SJSA1 (cell line): ENCODE measurements around the gene TAF6. TPM values are rescaled to one million over a fixed set of nuclear protein-coding genes. Genes with fewer than 3 reads are reported as not detected.
"Not testable (repeated sequence)": the region's sequence is repeated elsewhere in the genome, so short reads cannot be mapped to it uniquely, and the experiment has no call there.

ENCODE experiments used
- DNase-seq, 2 experiments: peaks; one replicate each; pipeline ENCODE4 v3.0.0-alpha.2; 2015 to 2020; ENCODE audit warnings: low spot score in 2 of 2, low read depth in 1 of 2
- H3K27ac ChIP-seq: fragments of 250-450 bp; sonication (Bioruptor Pico); 2 replicates; pipeline ENCODE4 v1.5.1; 2020; ENCODE audit warnings: mild to moderate bottlenecking, moderate library complexity
- H3K27me3 ChIP-seq: fragments of 250-450 bp; sonication (Bioruptor Pico); replicated peaks from 2 replicates; pipeline ENCODE4 v1.5.1; 2020; ENCODE audit warnings: mild to moderate bottlenecking, moderate library complexity
- H3K36me3 ChIP-seq: fragments of 250-450 bp; sonication (Bioruptor Pico); 2 replicates; pipeline ENCODE4 v1.5.1; 2020; ENCODE audit warnings: mild to moderate bottlenecking
- H3K4me1 ChIP-seq: fragments of 250-450 bp; sonication (Bioruptor Pico); replicated peaks from 2 replicates; pipeline ENCODE4 v1.6.1; 2021; ENCODE audit warnings: mild to moderate bottlenecking
- H3K4me3 ChIP-seq: fragments of 250-450 bp; sonication (Bioruptor Pico); 2 replicates; pipeline ENCODE4 v1.5.1; 2020; ENCODE audit warnings: mild to moderate bottlenecking
- H3K9me3 ChIP-seq: fragments of 250-450 bp; sonication (Bioruptor Pico); replicated peaks from 2 replicates; pipeline ENCODE4 v1.5.1; 2020; ENCODE audit warnings: mild to moderate bottlenecking
- total RNA-seq: library from RNA; depleted of rRNA; stranded (reverse); fragments of >200 nt; shearing (Covaris generic); gene quantifications from 2 replicates; pipeline ENCODE4 v1.2.3, GENCODE V29; 2014

Gene TAF6
- total RNA-seq, 1 experiment from 2014 or later: 35.3 TPM

DNA sequence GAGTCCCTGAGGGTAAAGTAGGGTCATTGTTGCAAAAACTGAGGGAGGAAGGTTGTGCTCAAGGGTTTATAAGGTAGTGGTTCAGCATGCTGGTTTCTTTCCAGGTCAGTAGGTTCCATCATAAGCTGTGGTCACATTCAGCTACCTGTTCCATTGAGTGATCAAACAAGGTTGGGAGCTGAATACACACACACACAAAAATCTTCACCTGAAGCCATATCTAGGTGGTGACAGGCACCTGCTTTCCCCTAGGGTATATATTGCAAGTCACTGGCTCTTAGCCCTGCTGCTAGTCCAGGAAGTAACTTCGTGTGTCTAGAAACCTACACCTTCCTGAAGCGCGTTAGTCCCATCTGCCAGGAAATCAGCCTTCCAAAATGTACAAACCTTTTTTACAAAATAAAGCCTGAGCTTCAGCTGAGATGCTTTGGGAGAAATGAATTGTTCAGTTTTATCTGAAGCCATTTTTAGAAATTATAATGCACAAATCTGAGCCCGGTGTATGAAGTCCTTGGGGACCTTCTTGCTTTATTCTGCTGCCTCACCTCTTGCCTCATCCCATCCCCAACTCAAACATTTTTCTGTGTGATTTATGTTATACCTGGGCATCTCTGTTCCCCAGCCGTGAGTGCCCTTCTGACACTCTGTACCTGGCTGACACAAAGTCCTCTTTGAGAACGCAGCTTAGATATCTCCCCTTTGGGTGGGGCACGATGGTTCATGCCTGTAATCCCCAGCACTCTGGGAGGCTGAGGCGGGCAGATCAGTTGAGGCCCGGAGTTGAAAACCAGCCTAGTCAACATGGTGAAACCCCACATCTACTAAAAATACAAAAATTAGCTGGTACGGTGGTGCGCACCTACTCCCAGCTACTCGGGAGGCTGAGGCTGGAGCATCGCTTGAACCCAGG, 18.9 kb upstream of the TAF6 start:
- H3K9me3 ChIP-seq: no peaks in the 10 kb centered on the region
- no peaks in the 10 kb centered on the region for H3K4me1 ChIP-seq
- DNase-seq: no peak
- H3K27ac ChIP-seq: no peak overlapping the region
- H3K4me3 ChIP-seq: no peak overlapping the region
- H3K36me3 ChIP-seq: no peaks in the 10 kb centered on the region
- 0 out of 2 replicates have a peak, but pooled peaks cover 7% of the 10 kb centered on the region for H3K27me3 ChIP-seq

DNA sequence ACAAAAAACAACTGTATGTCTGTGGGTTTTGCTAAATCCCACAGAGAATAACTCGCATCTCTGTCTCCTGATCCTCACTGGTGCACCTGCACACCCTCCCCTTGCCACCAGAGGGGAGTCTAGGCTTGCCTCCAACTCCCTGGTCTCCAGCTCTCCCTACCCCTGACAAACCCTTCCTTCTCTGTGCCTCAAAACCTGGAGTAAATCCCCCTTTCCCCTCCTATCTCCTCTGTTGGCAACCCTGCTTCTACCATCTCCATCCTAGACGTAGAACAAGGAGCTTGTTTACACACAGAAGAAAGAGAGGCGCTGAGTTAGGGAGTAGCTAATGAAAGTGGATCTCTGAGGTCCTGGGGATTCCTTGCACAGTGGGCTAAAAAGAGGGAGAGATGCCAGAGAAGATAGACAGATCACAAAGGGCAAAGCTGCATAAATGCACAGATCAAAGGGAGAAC, 13.6 kb upstream of the TAF6 start:
- Histone ChIP-seq H3K4me3 (no peak overlapping the region), H3K36me3 (no peaks in the 10 kb centered on the region), H3K27ac (no peak overlapping the region), H3K9me3 (no peaks in the 10 kb centered on the region), H3K27me3 (0 out of 2 replicates have a peak, but pooled peaks cover 3% of the 10 kb centered on the region), H3K4me1 (peaks cover 14% of the 10 kb centered on the region)
- peak; percentile 57 to 70 for DNase-seq

DNA sequence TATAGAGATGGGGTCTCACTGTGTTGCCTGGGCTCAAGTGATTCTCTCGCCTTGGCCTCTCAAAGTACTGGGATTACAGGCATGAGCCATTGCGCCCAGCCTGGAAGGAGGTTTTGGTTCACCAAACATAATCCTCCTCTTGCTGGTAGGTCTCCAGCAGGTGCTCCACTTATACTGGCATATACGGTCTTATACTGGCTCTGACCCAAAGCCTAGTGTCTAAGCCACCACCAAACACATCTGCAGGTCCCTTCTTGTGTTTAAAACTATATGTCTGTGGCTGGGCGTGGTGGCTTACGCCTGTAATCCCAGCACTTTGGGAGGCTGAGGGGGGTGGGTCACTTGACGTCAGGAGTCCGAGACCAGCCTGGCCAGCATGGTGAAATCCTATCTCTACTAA, 13.0 kb upstream of the TAF6 start:
- no peak overlapping the region for H3K27ac ChIP-seq
- no peak overlapping the region for H3K4me3 ChIP-seq
- H3K36me3 ChIP-seq: 0 out of 2 replicates have a peak, but pooled peaks cover 2% of the 10 kb centered on the region

DNA sequence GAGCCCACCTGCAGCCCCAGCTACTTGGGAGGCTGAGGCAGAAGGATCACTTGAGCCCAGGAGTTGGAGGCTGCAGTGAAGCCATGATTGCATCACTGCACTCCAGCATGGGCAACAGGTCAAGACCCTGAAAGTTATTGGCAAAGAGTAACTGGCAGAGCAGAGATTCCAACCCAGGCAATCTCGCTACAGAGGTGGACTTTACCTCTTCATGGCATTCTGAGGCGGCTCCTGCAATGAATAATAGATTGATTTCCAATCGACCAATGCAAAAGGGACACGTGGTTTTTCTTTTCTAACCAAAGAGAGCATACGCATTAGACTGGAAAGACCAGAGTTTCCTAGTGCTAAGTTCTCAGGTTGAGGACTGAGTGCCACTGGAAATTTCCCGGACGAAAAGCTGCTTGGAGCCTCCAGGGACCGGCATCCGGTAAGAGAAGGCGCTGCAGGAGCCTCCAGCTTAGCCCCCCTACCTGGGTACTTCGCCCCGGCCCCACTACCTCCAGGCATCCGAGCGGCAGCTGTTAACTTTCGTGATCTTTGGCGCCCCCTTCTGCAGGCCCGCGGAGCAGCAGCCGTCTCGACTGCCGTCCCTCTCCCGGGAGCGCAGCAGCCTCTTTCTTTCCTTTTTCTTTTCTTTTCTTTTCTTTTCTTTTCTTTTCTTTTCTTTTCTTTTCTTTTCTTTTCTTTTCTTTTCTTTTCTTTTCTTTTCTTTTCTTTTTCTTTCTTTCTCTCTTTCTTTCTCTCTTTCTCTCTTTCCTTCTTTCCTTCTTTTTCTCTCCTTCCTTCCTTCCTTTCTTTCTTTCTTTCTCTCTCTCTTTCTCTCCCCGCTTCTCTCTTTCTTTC, 11.7 kb upstream of the TAF6 start:
- 0 out of 2 replicates have a peak, but pooled peaks cover 2% of the 10 kb centered on the region for H3K27me3 ChIP-seq
- H3K4me1 ChIP-seq: peaks cover 24% of the 10 kb centered on the region
- H3K27ac ChIP-seq: no peak overlapping the region
- no peak overlapping the region for H3K4me3 ChIP-seq
- DNase-seq: peak; percentile 65 to 73
- H3K36me3 ChIP-seq: 0 out of 2 replicates have a peak, but pooled peaks cover 2% of the 10 kb centered on the region
- H3K9me3 ChIP-seq: no peaks in the 10 kb centered on the region

More for the DNA sequence above, 13.0 kb upstream of the TAF6 start:
- H3K27me3 ChIP-seq: 0 out of 2 replicates have a peak, but pooled peaks cover 2% of the 10 kb centered on the region
- no peak for DNase-seq
- peaks cover 19% of the 10 kb centered on the region for H3K4me1 ChIP-seq
- no peaks in the 10 kb centered on the region for H3K9me3 ChIP-seq

DNA sequence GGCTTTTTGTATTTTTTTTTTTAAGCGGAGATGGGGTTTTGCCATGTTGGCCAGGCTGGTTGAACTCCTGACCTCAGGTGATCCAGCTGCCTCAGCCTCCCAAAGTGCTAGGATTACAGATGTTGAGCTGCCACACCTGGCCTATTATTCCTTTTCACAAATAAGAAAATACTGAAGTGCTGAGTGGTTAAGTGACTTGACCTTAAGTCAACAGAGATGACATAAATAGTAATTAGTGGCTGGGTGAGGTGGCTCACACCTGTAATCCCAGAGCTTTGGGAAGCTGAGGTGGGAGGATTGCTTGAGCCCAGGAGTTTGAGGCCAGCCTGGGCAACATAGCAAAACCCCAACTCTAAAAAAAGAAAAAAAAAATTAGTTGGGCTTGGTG, 11.1 kb upstream of the TAF6 start:
- not testable (repeated sequence) for H3K9me3 ChIP-seq, H3K27me3 ChIP-seq, H3K27ac ChIP-seq, H3K36me3 ChIP-seq, H3K4me3 ChIP-seq, DNase-seq
- H3K4me1 ChIP-seq: peaks cover 24% of the 10 kb centered on the region

DNA sequence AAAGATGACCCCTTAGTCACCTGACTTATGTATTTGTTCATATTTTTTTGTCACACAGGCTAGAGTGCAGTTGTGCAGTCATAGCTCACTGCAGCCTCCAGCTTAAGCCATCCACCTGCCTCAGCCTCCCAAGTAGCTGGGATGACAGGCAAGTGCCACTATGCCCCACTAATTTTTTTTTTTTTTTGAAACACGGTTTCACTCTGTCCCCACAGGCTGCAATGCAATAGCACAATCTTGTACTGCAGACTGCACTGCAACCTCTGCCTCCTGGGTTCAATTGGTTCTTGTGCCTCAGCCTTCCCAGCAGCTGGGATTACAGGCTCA, 9.4 kb upstream of the TAF6 start:
- DNase-seq: no peak
- Histone ChIP-seq H3K4me3 (no peak overlapping the region), H3K36me3 (peaks cover 5% of the 10 kb centered on the region; the same call in 1 of the 2 replicates), H3K4me1 (peaks cover 24% of the 10 kb centered on the region), H3K27me3 (no peaks in the 10 kb centered on the region), H3K9me3 (no peaks in the 10 kb centered on the region), H3K27ac (no peak overlapping the region)

DNA sequence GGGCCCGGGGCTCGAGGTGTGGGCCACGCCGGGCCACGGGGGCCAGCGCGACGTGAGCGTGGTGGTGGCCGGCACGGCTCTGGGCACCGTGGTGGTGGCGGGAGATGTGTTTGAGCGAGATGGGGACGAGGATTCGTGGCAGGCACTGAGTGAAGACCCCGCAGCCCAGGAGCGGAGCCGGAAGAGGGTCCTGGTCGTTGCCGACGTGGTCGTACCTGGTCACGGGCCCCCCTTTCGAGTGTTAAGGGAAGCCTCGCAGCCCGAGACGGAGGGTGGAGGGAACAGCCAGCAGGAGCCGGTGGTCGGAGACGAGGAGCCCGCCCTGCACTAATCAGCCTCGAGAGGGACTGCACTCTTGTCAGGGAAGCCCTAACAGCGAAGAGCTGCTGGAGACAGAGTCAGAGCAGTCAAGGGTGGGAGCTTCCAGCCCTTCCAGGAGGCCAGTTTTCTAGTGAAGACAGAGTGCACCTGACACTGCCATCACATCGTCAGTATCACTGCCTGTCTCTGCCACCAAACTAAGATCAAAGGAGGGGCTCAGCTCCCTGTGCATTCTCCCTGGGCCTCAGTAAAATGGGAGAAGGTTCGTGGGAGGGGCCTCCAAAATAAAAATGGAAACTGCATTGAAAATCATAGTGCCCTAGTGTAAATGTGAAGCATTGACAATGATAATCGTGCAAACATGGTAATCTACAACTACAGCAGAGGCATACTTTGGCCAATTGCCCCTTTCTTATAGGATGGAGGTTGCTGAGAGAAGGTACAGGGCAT, 8.9 kb upstream of the TAF6 start:
- DNase-seq: no peak
- Histone ChIP-seq H3K9me3 (no peaks in the 10 kb centered on the region), H3K27me3 (no peaks in the 10 kb centered on the region), H3K27ac (no peak overlapping the region), H3K4me1 (peaks cover 24% of the 10 kb centered on the region), H3K36me3 (peaks cover 5% of the 10 kb centered on the region; the same call in 1 of the 2 replicates), H3K4me3 (peak overlapping the region; percentile 64)

DNA sequence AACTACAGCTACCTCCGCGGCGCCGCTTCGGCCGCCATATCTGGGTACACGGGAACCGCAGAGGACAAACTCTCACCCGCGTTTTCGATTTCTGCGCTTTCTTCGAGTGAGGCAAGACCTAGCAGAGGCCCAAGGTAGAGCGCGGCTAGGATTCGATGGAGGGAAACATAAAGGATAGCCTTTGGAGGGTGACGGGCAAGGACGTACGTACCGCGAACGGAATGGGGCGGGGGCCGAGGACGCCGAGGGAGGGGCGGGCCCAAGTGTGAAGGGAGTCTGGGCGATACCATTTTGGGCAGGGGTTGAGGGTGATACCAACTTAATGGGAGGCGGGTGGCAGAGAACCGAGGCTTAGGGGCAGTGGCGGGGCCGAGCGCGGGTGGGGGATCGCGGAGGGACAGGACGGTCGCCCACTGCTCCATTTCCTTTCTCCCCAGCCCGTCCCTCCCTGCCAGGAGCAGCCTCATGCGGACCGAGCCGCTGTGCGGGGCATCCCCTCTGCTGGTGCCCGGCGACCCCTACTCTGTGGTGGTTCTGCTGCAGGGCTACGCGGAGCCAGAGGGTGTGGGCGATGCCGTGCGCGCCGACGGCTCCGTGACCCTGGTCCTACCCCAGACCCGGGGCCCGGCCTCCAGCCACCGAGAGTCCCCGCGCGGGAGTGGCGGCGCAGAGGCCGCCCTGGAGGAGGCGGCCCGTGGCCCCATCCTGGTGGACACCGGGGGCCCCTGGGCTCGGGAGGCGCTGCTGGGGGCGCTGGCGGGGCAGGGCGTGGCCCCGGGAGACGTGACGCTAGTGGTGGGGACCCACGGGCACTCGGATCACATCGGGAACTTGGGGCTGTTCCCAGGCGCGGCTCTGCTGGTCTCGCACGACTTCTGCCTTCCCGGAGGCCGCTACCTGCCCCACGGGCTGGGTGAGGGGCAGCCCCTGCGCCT, 8.0 kb upstream of the TAF6 start, which contains the start of gene MBLAC1:
MBLAC1 (plus strand) TSS at position 37 of the 935 bp plus-strand sequence; CDS start at position 466, 429 bp downstream.
- Histone ChIP-seq H3K9me3 (no peaks in the 10 kb centered on the region), H3K4me1 (peaks cover 21% of the 10 kb centered on the region), H3K36me3 (peaks cover 5% of the 10 kb centered on the region; the same call in 1 of the 2 replicates), H3K27me3 (no peaks in the 10 kb centered on the region), H3K27ac (peak within 1 kb of the TSS; percentile 85), H3K4me3 (peak within 1 kb of the TSS; percentile 64)
- peak; percentile 88 to 90 for DNase-seq

DNA sequence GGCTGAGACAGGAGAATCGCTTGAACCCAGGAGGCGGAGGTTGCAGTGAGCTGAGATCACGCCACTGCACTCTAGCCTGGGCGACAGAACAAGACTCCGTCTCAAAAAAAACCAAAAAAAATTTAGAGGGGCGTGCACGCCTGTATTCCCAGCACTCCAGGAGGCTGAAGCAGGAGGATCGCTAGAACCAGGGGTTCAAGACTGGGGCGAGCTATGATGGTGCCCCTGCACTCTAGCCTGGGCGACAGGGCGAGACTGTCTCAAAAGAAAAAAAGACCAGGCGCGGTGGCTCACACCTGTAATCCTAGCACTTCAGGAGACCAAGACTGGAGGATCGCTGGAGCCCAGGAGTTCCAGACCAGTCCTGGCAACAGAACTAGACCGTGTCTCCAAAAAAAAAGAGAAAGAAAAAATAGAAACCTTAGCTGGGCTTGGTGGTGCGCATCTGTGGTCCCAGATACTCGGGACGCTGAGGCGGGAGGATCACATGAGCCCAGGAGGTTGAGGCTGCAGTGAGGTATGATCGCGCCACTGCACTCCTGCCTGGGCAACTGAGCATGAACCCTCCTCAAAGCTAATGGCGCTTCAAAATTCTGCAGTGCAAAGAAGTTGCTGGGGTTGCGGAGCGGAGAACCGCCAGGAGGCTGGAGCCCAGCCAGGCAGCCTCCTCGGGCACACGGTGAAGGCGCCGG, 7.2 kb upstream of the TAF6 start:
- H3K27ac ChIP-seq: peak overlapping the region; percentile 85
- no peak for DNase-seq
- H3K9me3 ChIP-seq: no peaks in the 10 kb centered on the region
- peaks cover 20% of the 10 kb centered on the region for H3K4me1 ChIP-seq
- H3K27me3 ChIP-seq: no peaks in the 10 kb centered on the region
- H3K36me3 ChIP-seq: peaks cover 5% of the 10 kb centered on the region; the same call in 1 of the 2 replicates
- peak overlapping the region; percentile 64 for H3K4me3 ChIP-seq

DNA sequence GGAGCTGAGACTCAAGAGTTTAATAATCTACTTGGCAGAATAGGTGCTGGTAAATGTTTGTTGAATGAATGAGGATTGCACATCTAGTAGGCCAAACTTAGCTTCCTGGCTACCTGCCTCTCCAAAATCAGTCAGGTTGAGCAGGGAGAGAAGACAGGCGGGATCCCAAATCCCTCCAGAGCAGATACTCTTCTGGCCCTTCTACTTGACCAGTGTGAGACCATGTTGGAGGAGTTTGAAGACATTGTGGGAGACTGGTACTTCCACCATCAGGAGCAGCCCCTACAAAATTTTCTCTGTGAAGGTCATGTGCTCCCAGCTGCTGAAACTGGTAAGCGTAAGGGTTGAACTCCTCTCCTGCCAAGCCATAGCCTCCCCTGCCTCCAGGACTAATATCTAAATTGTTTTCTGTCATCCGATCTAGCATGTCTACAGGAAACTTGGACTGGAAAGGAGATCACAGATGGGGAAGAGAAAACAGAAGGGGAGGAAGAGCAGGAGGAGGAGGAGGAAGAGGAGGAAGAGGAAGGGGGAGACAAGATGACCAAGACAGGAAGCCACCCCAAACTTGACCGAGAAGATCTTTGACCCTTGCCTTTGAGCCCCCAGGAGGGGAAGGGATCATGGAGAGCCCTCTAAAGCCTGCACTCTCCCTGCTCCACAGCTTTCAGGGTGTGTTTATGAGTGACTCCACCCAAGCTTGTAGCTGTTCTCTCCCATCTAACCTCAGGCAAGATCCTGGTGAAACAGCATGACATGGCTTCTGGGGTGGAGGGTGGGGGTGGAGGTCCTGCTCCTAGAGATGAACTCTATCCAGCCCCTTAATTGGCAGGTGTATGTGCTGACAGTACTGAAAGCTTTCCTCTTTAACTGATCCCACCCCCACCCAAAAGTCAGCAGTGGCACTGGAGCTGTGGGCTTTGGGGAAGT, 5.4 kb upstream of the TAF6 start:
- Histone ChIP-seq H3K36me3 (peaks cover 5% of the 10 kb centered on the region; the same call in 1 of the 2 replicates), H3K27me3 (no peaks in the 10 kb centered on the region), H3K27ac (no peak overlapping the region), H3K4me1 (peaks cover 24% of the 10 kb centered on the region), H3K9me3 (no peaks in the 10 kb centered on the region), H3K4me3 (no peak overlapping the region)
- DNase-seq: no peak

DNA sequence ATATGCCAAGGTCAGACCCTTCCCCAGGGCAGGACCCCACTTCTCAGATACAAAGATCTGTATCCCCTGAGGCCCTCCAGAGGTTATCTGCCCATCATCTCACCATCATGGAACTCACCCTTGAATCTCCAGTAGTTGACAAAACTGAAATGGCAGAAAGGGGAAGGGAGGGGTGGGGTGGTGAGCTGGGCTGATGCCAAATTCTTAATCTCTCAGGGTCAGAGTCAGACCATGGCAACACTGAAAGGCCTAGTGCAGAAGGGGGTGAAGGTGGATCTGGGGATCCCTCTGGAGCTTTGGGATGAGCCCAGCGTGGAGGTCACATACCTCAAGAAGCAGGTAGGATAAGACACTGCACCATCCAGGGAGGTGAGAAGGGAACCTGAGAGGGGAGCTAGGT, 3.4 kb upstream of the TAF6 start:
- no peak overlapping the region for H3K4me3 ChIP-seq
- no peaks in the 10 kb centered on the region for H3K27me3 ChIP-seq
- H3K9me3 ChIP-seq: no peaks in the 10 kb centered on the region
- no peak for DNase-seq
- no peak overlapping the region for H3K27ac ChIP-seq
- H3K4me1 ChIP-seq: peaks cover 18% of the 10 kb centered on the region
- peaks cover 12% of the 10 kb centered on the region; the same call in 1 of the 2 replicates for H3K36me3 ChIP-seq
